Mammary epithelial cell (primary cell): ENCODE measurements around the gene PIGBOS1.

Source experiments
- CTCF ChIP-seq, 2 donors: IDR thresholded peaks in 1 of 2; conservative IDR thresholded peaks in 1 of 2; 2 replicates each; pipeline ENCODE4 v1.5.1; 2011 to 2012; ENCODE audit warnings: inconsistent platforms in 2 of 2, low read length in 2 of 2, mild to moderate bottlenecking in 2 of 2, control low read depth in 1 of 2, low read depth in 1 of 2; ENCODE audit not compliant: insufficient read depth in 1 of 2; ENCODE audit errors: extremely low read depth in 1 of 2
- EZH2 ChIP-seq: IDR thresholded peaks from 2 replicates; pipeline ENCODE4 v1.6.1; 2012; ENCODE audit warnings: low read length, inconsistent platforms, borderline replicate concordance

GRCh38 chr15:55334371-55334770, 15.4 kb upstream of the PIGBOS1 start:
- TF ChIP-seq CTCF (conservative IDR thresholded peaks at IDR 0.05 in 1 of 2, IDR thresholded peaks at IDR 0.05 in 1 of 2; ENCODE audit: extremely low read depth in 1 of 2, insufficient read depth in 1 of 2, low read depth in 1 of 2, low read length in 2 of 2) (no peak), EZH2 (no peak)
